Muscle layer of colon (tissue), 2 donors: ENCODE data around the gene AMZ1.
"Not testable (repeated sequence)": the region's sequence is repeated elsewhere in the genome, so short reads cannot be mapped to it uniquely, and the experiment has no call there.

Experiments used
- H3K27ac ChIP-seq: one replicate; pipeline ENCODE4 v1.7.0; 2013; ENCODE audit warnings: low read depth, mild to moderate bottlenecking, low read length, moderate library complexity
- H3K27me3 ChIP-seq, 2 donors: one replicate each; pipeline ENCODE4 v1.7.0; 2013; ENCODE audit warnings: low read length in 2 of 2, mild to moderate bottlenecking in 2 of 2; ENCODE audit not compliant: insufficient read depth in 2 of 2, control insufficient read depth in 1 of 2
- H3K36me3 ChIP-seq: one replicate; pipeline ENCODE4 v1.7.0; 2013; ENCODE audit warnings: mild to moderate bottlenecking, low read length; ENCODE audit not compliant: insufficient read depth
- H3K4me1 ChIP-seq: one replicate; pipeline ENCODE4 v1.7.0; 2013; ENCODE audit warnings: mild to moderate bottlenecking, low read length; ENCODE audit not compliant: insufficient read depth
- H3K4me3 ChIP-seq, 2 donors: one replicate each; pipeline ENCODE4 v1.7.0; 2013; ENCODE audit warnings: low read length in 2 of 2, low read depth in 1 of 2, mild to moderate bottlenecking in 1 of 2, moderate library complexity in 1 of 2
- H3K9ac ChIP-seq: one replicate; pipeline ENCODE4 v1.7.0; 2013; ENCODE audit warnings: low read length
- H3K9me3 ChIP-seq: one replicate; pipeline ENCODE4 v1.7.0; 2013; ENCODE audit warnings: mild to moderate bottlenecking, low read length
- donor health status: abdominal sarcoma.
- donor health status: Adenocarcinoma of cecum.

Gene AMZ1

DNA sequence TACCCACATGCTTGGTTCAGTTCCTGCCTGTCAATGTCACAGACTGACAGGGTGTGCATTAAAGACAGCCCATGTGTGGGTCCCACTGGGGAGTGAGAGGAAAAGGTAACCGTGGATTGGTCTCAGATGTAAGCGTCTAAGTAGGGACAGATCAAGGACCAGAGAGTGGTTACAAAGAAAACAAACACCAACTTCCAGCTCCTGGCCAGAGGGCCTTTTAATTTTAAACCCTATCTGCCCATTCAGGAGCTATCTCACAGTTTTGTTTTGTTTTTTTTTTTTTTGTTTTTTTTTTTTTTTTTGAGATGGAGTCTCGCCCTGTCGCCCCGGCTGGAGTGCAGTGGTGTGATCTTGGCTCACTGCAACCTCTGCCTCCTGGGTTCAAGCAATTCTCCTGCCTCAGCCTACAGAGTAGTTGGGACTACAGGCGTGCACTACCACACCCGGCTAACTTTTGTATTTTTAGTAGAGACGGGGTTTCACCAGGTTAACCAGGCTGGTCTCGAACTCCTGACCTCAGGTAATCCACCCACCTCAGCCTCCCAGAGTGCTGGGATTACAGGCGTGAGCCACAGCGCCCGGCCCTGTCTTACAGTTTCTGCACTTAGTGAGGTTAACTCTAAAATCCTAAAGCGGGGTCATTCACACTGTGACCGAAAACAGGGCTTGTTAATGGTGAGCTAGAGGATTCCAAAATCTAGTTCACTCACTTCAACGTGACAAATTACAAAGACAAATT lies 49.2 kb downstream of the AMZ1 start:
- H3K27ac ChIP-seq, H3K9me3 ChIP-seq, H3K36me3 ChIP-seq, H3K9ac ChIP-seq, H3K4me3 ChIP-seq, H3K27me3 ChIP-seq: not testable (repeated sequence)
- H3K4me1 ChIP-seq: peaks cover 41% of the 10 kb centered on the region

DNA sequence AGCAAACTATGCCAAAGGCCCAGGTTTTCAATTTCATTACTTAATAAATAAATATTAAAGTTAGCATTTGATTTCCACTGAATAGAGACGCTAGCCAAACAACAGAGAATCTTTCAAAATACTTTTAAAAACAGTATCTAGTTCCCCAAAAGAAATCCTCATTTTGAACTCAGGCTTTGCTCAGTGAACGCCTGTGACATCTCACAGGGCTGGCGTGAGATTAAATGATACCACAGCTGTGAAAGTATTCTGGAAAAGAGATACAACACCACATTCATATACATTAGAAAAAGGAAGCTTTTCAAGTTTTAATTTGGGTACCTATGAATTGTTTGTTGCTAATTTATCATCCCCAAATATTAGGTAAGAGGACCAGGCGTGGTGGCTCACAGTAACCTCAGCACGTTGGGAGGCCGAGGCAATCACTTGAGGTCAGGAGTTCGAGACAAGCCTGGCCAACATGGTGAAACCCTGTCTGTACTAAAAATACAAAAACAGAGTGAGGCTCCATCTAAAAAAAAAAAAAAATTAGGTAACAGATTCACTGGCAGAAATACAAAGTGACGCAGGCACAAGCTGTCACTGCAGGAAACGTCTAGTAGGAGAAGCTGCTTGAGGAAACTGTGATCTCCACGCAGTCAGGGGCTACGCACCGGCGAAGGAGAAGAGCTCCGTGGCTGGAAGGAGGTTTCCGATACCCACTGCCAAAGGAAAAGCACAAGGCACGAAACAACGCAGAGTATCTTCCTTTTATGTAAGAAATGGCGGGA lies 50.0 kb downstream of the AMZ1 start:
- H3K27ac ChIP-seq: peak overlapping the region; percentile 64
- no peak overlapping the region for H3K4me3 ChIP-seq
- H3K9ac ChIP-seq: no peak overlapping the region
- H3K27me3 ChIP-seq: no peaks in the 10 kb centered on the region
- peaks cover 39% of the 10 kb centered on the region for H3K4me1 ChIP-seq
- no peaks in the 10 kb centered on the region for H3K36me3 ChIP-seq
- H3K9me3 ChIP-seq: no peaks in the 10 kb centered on the region

DNA sequence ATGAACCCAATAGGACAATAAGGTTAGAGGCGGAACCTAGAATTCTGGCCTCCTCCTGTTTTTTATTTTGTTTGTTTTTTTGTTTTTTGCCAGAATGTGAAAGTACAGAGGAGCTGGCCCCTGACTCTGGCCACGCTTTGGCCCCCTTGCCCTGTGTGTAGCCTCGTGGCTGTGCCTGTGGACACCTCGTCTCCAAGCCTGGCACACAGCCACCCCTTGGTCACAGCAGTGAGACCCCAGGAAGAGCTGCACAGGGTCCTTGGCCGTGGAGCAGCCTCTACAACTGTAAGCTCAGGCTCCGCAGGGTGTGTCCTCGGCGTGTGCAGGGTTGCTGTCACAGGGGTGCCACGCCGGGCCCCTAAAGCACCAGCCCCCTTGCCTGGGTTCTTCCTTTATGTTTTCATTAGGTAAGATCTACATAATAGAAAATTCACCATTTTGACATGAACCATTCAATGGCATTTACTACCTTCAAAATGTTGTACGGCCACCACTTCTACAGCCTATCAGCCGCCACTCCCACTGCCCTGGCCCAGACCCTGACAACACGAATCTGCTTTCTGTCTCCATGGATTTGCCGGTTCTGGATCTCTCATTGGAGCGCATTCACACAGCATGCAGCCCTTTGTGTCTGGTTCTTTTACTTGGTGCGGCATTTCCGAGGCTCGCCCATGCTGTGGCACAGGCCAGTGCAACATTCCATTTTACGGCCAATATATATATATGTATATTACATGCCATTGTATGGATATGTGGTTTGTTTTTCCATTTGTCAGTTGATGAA lies 51.0 kb downstream of the AMZ1 start:
- Histone ChIP-seq H3K36me3 (no peaks in the 10 kb centered on the region), H3K9ac (no peak overlapping the region), H3K27ac (no peak overlapping the region), H3K4me1 (peaks cover 29% of the 10 kb centered on the region), H3K27me3 (no peaks in the 10 kb centered on the region), H3K4me3 (no peak overlapping the region), H3K9me3 (no peaks in the 10 kb centered on the region)

DNA sequence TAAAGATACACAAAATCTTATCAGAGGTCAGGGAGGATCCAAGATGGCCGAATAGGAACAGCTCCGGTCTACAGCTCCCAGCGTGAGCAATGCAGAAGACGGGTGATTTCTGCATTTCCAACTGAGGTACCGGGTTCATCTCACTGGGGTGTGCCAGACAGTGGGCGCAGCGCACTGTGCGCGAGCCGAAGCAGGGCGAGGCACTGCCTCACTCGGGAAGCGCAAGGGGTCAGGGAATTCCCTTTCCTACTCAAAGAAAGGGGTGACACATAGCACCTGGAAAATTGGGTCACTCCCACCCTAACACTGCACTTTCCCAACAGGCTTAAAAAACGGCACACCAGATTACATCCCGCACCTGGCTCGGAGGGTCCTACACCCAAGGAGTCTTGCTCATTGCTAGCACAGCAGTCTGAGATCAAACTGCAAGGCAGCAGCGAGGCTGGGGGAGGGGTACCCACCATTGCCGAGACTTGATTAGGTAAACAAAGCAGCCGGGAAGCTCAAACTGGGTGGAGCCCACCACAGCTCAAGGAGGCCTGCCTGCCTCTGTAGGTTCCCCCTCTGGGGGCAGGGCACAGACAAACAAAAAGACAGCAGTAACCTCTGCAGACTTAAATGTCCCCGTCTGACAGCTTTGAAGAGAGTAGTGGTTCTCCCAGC lies 55.7 kb downstream of the AMZ1 start:
- not testable (repeated sequence) for H3K4me1 ChIP-seq, H3K27me3 ChIP-seq, H3K27ac ChIP-seq, H3K36me3 ChIP-seq, H3K9me3 ChIP-seq, H3K4me3 ChIP-seq, H3K9ac ChIP-seq

DNA sequence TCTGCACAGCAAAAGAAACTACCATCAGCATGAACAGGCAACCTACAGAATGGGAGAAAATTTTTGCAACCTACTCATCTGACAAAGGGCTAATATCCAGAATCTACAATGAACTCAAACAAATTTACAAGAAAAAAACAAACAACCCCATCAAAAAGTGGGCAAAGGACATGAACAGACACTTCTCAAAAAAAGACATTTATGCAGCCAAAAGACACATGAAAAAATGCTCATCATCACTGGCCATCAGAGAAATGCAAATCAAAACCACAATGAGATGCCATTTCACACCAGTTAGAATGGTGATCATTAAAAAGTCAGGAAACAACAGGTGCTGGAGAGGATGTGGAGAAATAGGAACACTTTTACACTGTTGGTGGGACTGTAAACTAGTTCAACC lies 60.7 kb downstream of the AMZ1 start:
- peaks cover 13% of the 10 kb centered on the region for H3K4me1 ChIP-seq
- not testable (repeated sequence) for H3K4me3 ChIP-seq, H3K9ac ChIP-seq, H3K36me3 ChIP-seq, H3K27me3 ChIP-seq, H3K27ac ChIP-seq, H3K9me3 ChIP-seq

DNA sequence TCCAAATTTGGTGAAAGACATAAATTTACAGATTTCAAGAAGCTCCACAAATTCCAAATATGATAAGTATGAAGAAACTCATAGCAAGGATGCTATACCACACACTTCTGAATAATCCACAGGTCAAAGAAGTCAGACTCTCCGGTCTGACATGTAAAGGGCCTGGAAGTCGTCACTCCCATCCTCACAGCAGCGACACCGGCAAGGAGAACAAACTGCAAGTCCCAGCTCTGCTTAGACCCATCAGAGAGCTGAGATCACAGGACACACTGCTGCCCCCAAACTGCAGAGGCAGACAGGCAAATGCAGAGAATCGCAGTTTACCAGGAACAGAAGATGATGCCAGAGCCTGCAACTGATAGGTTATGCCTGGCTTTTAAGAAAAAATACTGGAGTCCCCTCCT lies 62.0 kb downstream of the AMZ1 start:
- no peak overlapping the region for H3K4me3 ChIP-seq
- H3K27ac ChIP-seq: no peak overlapping the region
- H3K36me3 ChIP-seq: peaks cover 3% of the 10 kb centered on the region
- H3K27me3 ChIP-seq: no peaks in the 10 kb centered on the region
- no peaks in the 10 kb centered on the region for H3K9me3 ChIP-seq
- H3K4me1 ChIP-seq: peaks cover 13% of the 10 kb centered on the region
- H3K9ac ChIP-seq: no peak overlapping the region

DNA sequence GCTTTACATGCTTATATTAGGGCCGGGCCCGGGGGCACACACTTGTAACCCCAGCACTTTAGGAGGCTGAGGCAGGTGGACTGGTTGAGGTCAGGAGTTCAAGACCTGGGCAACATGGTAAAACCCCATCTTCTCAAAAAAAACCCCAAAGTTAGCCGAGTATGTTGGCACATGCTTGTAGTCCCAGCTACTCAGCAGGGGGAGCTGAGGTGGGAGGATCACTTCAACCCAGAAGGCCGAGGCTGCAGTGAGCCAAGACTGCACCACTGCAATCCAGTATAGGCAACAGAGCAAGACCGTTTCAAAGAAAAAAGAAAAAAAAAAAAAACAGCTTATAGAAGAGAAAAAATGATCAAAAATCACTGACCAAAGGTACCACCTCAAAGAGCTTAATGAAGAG lies 63.1 kb downstream of the AMZ1 start:
- peaks cover 3% of the 10 kb centered on the region for H3K36me3 ChIP-seq
- no peak overlapping the region for H3K9ac ChIP-seq
- no peaks in the 10 kb centered on the region for H3K9me3 ChIP-seq
- no peak overlapping the region for H3K27ac ChIP-seq
- no peak overlapping the region for H3K4me3 ChIP-seq
- peaks cover 13% of the 10 kb centered on the region for H3K4me1 ChIP-seq
- no peaks in the 10 kb centered on the region for H3K27me3 ChIP-seq

DNA sequence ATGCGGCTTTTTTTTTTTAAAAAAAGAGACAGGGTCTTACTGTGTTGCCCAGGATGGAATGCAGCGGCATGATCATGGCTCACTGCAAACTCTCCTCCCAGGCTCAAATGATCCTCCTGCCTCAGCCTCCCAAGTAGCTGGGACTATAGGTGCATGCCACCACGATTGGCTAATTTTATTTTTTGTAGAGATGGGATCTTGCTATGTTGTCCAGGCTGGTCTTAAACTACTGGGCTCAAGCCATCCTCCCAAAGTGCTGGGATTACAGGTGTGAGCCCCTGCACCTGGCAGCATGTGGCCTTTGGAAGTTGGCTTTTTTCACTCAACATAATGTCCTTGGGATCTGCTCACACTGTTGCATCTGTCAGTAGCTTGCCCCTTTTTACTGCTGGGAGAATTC lies 65.1 kb downstream of the AMZ1 start:
- Histone ChIP-seq H3K36me3 (peaks cover 3% of the 10 kb centered on the region), H3K27me3 (no peaks in the 10 kb centered on the region), H3K9me3 (no peaks in the 10 kb centered on the region), H3K27ac (no peak overlapping the region), H3K9ac (no peak overlapping the region), H3K4me1 (peaks cover 28% of the 10 kb centered on the region), H3K4me3 (no peak overlapping the region)

DNA sequence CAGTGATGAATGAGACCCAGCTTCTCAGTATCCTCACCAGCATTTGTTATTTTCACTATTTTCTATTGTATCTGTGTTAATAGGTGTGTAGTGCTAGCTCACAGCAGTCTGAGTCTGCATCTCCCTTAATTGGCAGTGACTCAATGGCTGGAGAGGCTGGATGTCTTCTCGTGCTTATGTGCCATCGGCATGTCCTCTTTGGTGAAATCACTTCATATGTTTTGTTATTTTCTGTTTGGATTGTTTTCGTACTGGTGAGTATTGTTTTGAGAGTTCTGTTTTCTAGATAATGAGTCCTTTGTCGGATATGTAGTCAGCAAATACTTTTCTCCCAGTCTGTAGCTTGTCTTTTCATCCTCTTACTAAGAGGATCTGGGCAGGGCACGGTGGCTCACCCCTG lies 66.1 kb downstream of the AMZ1 start:
- Histone ChIP-seq H3K4me1 (peaks cover 35% of the 10 kb centered on the region), H3K27ac (no peak overlapping the region), H3K9me3 (no peaks in the 10 kb centered on the region)

DNA sequence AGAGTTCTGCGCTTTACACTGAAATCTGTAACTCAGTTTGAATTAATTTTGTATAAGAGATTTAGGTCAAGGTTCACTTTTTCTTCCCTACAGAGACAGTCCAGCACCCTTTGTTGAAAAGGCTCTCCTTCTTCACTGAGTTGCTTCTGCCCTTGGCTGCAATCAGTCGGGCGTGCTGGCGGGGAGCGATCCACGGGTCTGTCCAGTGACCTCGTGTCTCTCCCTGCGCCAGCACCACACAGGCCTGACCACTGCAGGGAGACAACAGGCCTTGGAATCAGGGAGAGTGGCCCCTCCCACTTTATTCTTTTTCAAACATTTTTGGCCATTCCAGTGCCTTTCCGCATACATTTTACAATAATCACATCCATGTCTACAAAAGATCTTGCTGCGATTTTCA lies 66.9 kb downstream of the AMZ1 start:
- Histone ChIP-seq H3K4me3 (no peak overlapping the region), H3K36me3 (peaks cover 3% of the 10 kb centered on the region), H3K27me3 (no peaks in the 10 kb centered on the region), H3K27ac (no peak overlapping the region), H3K9me3 (no peaks in the 10 kb centered on the region), H3K9ac (no peak overlapping the region), H3K4me1 (peaks cover 41% of the 10 kb centered on the region)

More for the DNA sequence above, 66.1 kb downstream of the AMZ1 start:
- Histone ChIP-seq H3K4me3 (no peak overlapping the region), H3K9ac (no peak overlapping the region), H3K27me3 (no peaks in the 10 kb centered on the region), H3K36me3 (peaks cover 3% of the 10 kb centered on the region)

DNA sequence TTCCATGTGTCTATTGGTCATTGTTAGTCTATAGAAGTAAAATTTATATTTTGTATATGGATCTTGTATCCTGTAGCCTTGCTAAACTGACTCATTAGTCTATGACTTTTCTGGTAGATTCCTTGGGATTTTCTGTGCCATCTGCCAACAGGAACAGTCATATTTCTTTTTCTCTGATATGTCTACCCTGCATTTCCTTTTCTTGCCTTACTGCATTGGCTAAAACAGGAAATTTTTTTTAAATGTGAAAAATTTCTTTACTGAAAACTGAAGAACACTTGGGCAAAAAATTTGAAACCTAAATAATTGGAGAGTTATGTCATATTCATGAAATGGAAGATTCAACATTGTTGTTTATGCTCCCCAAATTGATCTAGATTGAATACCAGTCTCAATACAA lies 67.5 kb downstream of the AMZ1 start:
- Histone ChIP-seq H3K9me3 (no peaks in the 10 kb centered on the region), H3K9ac (no peak overlapping the region), H3K4me3 (no peak overlapping the region), H3K36me3 (no peaks in the 10 kb centered on the region), H3K4me1 (peaks cover 44% of the 10 kb centered on the region), H3K27ac (peak overlapping the region; percentile 35), H3K27me3 (no peaks in the 10 kb centered on the region)
